CD4-positive, CD25-positive, alpha-beta regulatory T cell (primary cell): ENCODE data around the gene OTULIN. TPM values are rescaled to one million over a fixed set of nuclear protein-coding genes. Genes with fewer than 3 reads are reported as not detected.

Experiments
- ATAC-seq, 2 donors: fragments of 150-1000 bp; cut with Tn5 transposase; one replicate each; pipeline ENCODE4 v1.10.0; 2021; ENCODE audit warnings: low read depth in 2 of 2, moderate number of reproducible peaks in 2 of 2, moderate library complexity in 1 of 2
- DNase-seq, 3 donors: peaks; one replicate each; pipeline versions ENCODE4 v3.0.0 to v3.0.0-alpha.2; 2012 to 2022; ENCODE audit warnings: mixed read lengths in 1 of 3
- H3K27ac ChIP-seq: one replicate; pipeline ENCODE4 v1.7.0; 2013; ENCODE audit warnings: mild to moderate bottlenecking, low read length; ENCODE audit not compliant: insufficient read depth, poor library complexity, severe bottlenecking
- H3K27me3 ChIP-seq: one replicate; pipeline ENCODE4 v1.7.0; 2013; ENCODE audit warnings: low read length; ENCODE audit not compliant: control insufficient read depth, insufficient read depth
- H3K36me3 ChIP-seq: one replicate; pipeline ENCODE4 v1.7.0; 2013; ENCODE audit warnings: mild to moderate bottlenecking, low read length, moderate library complexity; ENCODE audit not compliant: control insufficient read depth, insufficient read depth
- H3K4me1 ChIP-seq: 2 replicates; pipeline ENCODE4 v1.7.0; 2013; ENCODE audit warnings: mild to moderate bottlenecking, low read length; ENCODE audit not compliant: insufficient read depth, control insufficient read depth, poor library complexity, severe bottlenecking
- H3K4me3 ChIP-seq: one replicate; pipeline ENCODE4 v1.7.0; 2013; ENCODE audit warnings: low read depth, mild to moderate bottlenecking, low read length, moderate library complexity
- H3K9me3 ChIP-seq, 2 experiments: 1 replicate in 1 of 2; 2 replicates in 1 of 2; pipeline ENCODE4 v1.7.0; 2013; ENCODE audit warnings: low read length in 2 of 2, mild to moderate bottlenecking in 1 of 2, moderate library complexity in 1 of 2; ENCODE audit not compliant: control insufficient read depth in 2 of 2
- H3K27ac Mint-ChIP-seq, 3 donors: one replicate each; pipeline ENCODE4 v1.8.0; 2020 to 2022; ENCODE audit warnings: mild to moderate bottlenecking in 3 of 3, mixed read lengths in 3 of 3, moderate library complexity in 2 of 3
- H3K27me3 Mint-ChIP-seq: one replicate; pipeline ENCODE4 v1.8.0; 2022; ENCODE audit warnings: mild to moderate bottlenecking, mixed read lengths
- H3K36me3 Mint-ChIP-seq: one replicate; pipeline ENCODE4 v1.8.0; 2020; ENCODE audit warnings: mixed read lengths
- H3K4me1 Mint-ChIP-seq, 4 donors: one replicate each; pipeline ENCODE4 v1.8.0; 2020 to 2022; ENCODE audit warnings: mixed read lengths in 4 of 4, mild to moderate bottlenecking in 1 of 4
- H3K4me3 Mint-ChIP-seq, 4 donors: one replicate each; pipeline ENCODE4 v1.8.0; 2020 to 2022; ENCODE audit warnings: mild to moderate bottlenecking in 4 of 4, mixed read lengths in 4 of 4, moderate library complexity in 3 of 4
- H3K9me3 Mint-ChIP-seq, 7 donors: one replicate each; pipeline ENCODE4 v1.8.0; 2020 to 2022; ENCODE audit warnings: mixed read lengths in 7 of 7, mild to moderate bottlenecking in 3 of 7, moderate library complexity in 2 of 7
- polyA plus RNA-seq, 4 donors: library from polyadenylated mRNA; unstranded; fragments of 300-500 nt; fragmentation: Illumina TruSeq; gene quantifications; one replicate each; pipeline ENCODE4 v1.2.3, GENCODE V29; 2021
- total RNA-seq: library from RNA; stranded (reverse); gene quantifications from one replicate; pipeline ENCODE4 v1.2.3, GENCODE V29; 2022

Gene OTULIN
- total and polyA plus RNA-seq, 5 donors from 2014 or later, result 22.8 to 109 (median 27.0) TPM

GRCh38 chr5:14728459-14728938 is 64.0 kb downstream of the OTULIN start:
- Mint-ChIP-seq H3K36me3 (peaks cover 32% of the 10 kb centered on the region), H3K4me3 (no peak overlapping the region), H3K27me3 (no peaks in the 10 kb centered on the region), H3K4me1 (peaks cover 7 to 19% (median 9%) of the 10 kb centered on the region in 4 donors), H3K27ac (no peak overlapping the region), H3K9me3 (no peaks in the 10 kb centered on the region)
- ATAC-seq, result no peak
- no peak overlapping the region for H3K4me3 ChIP-seq
- no peaks in the 10 kb centered on the region for H3K27me3 ChIP-seq
- H3K36me3 ChIP-seq, result peaks cover 39% of the 10 kb centered on the region
- no peak for DNase-seq
- H3K4me1 ChIP-seq, result peaks cover 9% of the 10 kb centered on the region
- no peaks in the 10 kb centered on the region for H3K9me3 ChIP-seq
- H3K27ac ChIP-seq, result no peak overlapping the region

GRCh38 chr5:14729448-14730385 is 65.2 kb downstream of the OTULIN start:
- peaks cover 9% of the 10 kb centered on the region for H3K4me1 ChIP-seq

GRCh38 chr5:14730466-14730865 is 65.9 kb downstream of the OTULIN start:
- peaks cover 7 to 18% (median 9%) of the 10 kb centered on the region in 4 donors for H3K4me1 Mint-ChIP-seq
- H3K4me3 ChIP-seq, result no peak overlapping the region
- H3K9me3 ChIP-seq, result no peaks in the 10 kb centered on the region
- no peak overlapping the region for H3K4me3 Mint-ChIP-seq
- H3K9me3 Mint-ChIP-seq, result no peaks in the 10 kb centered on the region
- no peaks in the 10 kb centered on the region for H3K27me3 ChIP-seq
- peaks cover 9% of the 10 kb centered on the region for H3K4me1 ChIP-seq
- H3K27ac Mint-ChIP-seq, result peak overlapping the region in 2 of 3 donors; percentile 31 to 81
- H3K27me3 Mint-ChIP-seq, result no peaks in the 10 kb centered on the region
- H3K36me3 ChIP-seq, result peaks cover 38% of the 10 kb centered on the region
- peaks cover 41% of the 10 kb centered on the region for H3K36me3 Mint-ChIP-seq
- H3K27ac ChIP-seq, result peak overlapping the region; percentile 33
- DNase-seq, result no peak
- ATAC-seq, result no peak

More at GRCh38 chr5:14729448-14730385, 65.2 kb downstream of the OTULIN start:
- DNase-seq (no peak), ATAC-seq (no peak)
- no peaks in the 10 kb centered on the region for H3K9me3 Mint-ChIP-seq
- Histone ChIP-seq H3K4me3 (no peak overlapping the region), H3K9me3 (no peaks in the 10 kb centered on the region), H3K36me3 (peaks cover 41% of the 10 kb centered on the region), H3K27me3 (no peaks in the 10 kb centered on the region), H3K27ac (peak overlapping the region; percentile 33)
- H3K4me1 Mint-ChIP-seq, result peaks cover 7 to 18% (median 9%) of the 10 kb centered on the region in 4 donors
- H3K27me3 Mint-ChIP-seq, result no peaks in the 10 kb centered on the region
- H3K4me3 Mint-ChIP-seq, result no peak overlapping the region
- peaks cover 41% of the 10 kb centered on the region for H3K36me3 Mint-ChIP-seq
- peak overlapping the region in 1 of 3 donors; percentile 42 for H3K27ac Mint-ChIP-seq

GRCh38 chr5:14730881-14731280 is 66.4 kb downstream of the OTULIN start:
- H3K4me1 Mint-ChIP-seq, result peaks cover 7 to 15% (median 9%) of the 10 kb centered on the region in 4 donors
- Histone ChIP-seq H3K9me3 (no peaks in the 10 kb centered on the region), H3K27ac (no peak overlapping the region), H3K36me3 (peaks cover 37% of the 10 kb centered on the region), H3K27me3 (no peaks in the 10 kb centered on the region), H3K4me1 (peaks cover 9% of the 10 kb centered on the region), H3K4me3 (no peak overlapping the region)
- peaks cover 39% of the 10 kb centered on the region for H3K36me3 Mint-ChIP-seq
- no peak for DNase-seq
- H3K9me3 Mint-ChIP-seq, result no peaks in the 10 kb centered on the region
- ATAC-seq, result no peak
- no peak overlapping the region for H3K4me3 Mint-ChIP-seq
- H3K27me3 Mint-ChIP-seq, result no peaks in the 10 kb centered on the region
- H3K27ac Mint-ChIP-seq, result peak overlapping the region; percentile 31 to 81 (median 66)

- peaks cover 0 to 4% (median 0%) of the 10 kb centered on the region in 7 donors for H3K9me3 Mint-ChIP-seq
- Histone ChIP-seq H3K9me3 (no peaks in the 10 kb centered on the region), H3K27me3 (no peaks in the 10 kb centered on the region), H3K36me3 (peaks cover 56% of the 10 kb centered on the region), H3K4me1 (no peaks in the 10 kb centered on the region), H3K4me3 (no peak overlapping the region), H3K27ac (no peak overlapping the region)
- no peak overlapping the region for H3K4me3 Mint-ChIP-seq
- H3K27ac Mint-ChIP-seq, result peak overlapping the region; percentile 15 to 76 (median 21)
- no peak for DNase-seq
- peaks cover 0 to 6% (median 3%) of the 10 kb centered on the region in 4 donors for H3K4me1 Mint-ChIP-seq
- ATAC-seq, result no peak
- peaks cover 41% of the 10 kb centered on the region for H3K36me3 Mint-ChIP-seq
- H3K27me3 Mint-ChIP-seq, result no peaks in the 10 kb centered on the region
These were observed 68.5 kb downstream of the OTULIN start for GRCh38 chr5:14732991-14733390.

- Mint-ChIP-seq H3K9me3 (peaks cover 0 to 4% (median 0%) of the 10 kb centered on the region in 7 donors), H3K27ac (peak overlapping the region in 2 of 3 donors; percentile 21 to 76), H3K36me3 (peaks cover 48% of the 10 kb centered on the region), H3K4me3 (no peak overlapping the region), H3K4me1 (peaks cover 0 to 6% (median 3%) of the 10 kb centered on the region in 4 donors), H3K27me3 (no peaks in the 10 kb centered on the region)
- Histone ChIP-seq H3K27me3 (no peaks in the 10 kb centered on the region), H3K4me1 (no peaks in the 10 kb centered on the region), H3K9me3 (no peaks in the 10 kb centered on the region), H3K27ac (no peak overlapping the region), H3K36me3 (peaks cover 62% of the 10 kb centered on the region), H3K4me3 (no peak overlapping the region)
- no peak for ATAC-seq
- no peak for DNase-seq
These were observed 69.1 kb downstream of the OTULIN start for GRCh38 chr5:14733661-14734060.

- Mint-ChIP-seq H3K36me3 (peaks cover 51% of the 10 kb centered on the region), H3K9me3 (peaks cover 0 to 4% (median 0%) of the 10 kb centered on the region in 7 donors), H3K27me3 (no peaks in the 10 kb centered on the region), H3K4me3 (no peak overlapping the region), H3K4me1 (peaks cover 0 to 6% (median 3%) of the 10 kb centered on the region in 4 donors), H3K27ac (peak overlapping the region; percentile 21 to 83 (median 38))
- peaks cover 67% of the 10 kb centered on the region for H3K36me3 ChIP-seq
- no peak for ATAC-seq
- no peaks in the 10 kb centered on the region for H3K4me1 ChIP-seq
- H3K4me3 ChIP-seq, result no peak overlapping the region
- H3K27ac ChIP-seq, result no peak overlapping the region
- H3K9me3 ChIP-seq, result no peaks in the 10 kb centered on the region
- H3K27me3 ChIP-seq, result no peaks in the 10 kb centered on the region
- DNase-seq, result no peak
These were observed 69.9 kb downstream of the OTULIN start for GRCh38 chr5:14734396-14734795.
